ENCODE results near the gene PACSIN1. TPM values are rescaled to one million over a fixed set of nuclear protein-coding genes. Genes with fewer than 3 reads are reported as not detected.

The PACSIN1 gene
- total and polyA plus RNA-seq, 7 donors: 0.11 to 0.17 (median 0.11) TPM; not detected in 4

DNA sequence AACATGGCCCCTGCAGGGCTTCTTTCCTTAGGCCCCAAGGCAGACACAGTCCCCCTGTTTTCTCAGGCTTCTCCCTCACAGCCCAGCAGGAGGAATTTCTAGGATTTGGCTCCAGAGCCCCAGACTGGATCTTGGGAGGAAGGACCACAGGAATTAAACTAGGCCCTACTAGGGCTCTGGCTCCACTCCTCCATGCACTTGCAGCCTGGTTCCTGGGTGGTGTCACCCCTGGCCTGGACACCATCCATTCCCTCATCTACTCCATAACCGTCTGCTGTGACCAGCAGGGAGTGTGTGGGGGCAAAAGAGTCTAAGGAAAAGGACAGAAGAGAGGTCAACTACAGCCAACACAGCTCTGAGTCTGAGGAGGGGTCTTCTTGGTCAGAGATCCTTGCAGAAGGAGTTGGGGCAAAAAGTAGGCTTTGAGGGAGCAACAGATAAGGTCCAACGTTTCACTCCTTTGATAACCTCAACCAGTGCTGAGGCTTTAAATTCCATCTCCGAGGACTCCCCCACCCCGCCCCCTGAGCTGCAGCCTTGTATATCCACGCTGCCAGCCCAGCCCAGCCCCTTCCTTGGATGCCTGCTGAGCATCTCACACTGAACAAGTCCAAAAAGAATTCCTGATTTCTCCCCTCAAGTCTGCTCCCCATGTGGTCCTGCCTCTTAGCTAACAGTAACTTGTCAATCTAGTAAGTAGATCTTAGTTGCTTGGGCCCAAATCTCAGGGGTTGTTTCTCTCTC is 118.2 kb downstream of the PACSIN1 start:
- no peak for ATAC-seq
- intact Hi-C loops (cut with DNase I): no loop called here
- no peaks in the 10 kb centered on the region for H3K27me3 ChIP-seq (ENCODE audit: insufficient read depth in 3 of 3, low read length in 2 of 3)
- H3K4me3 ChIP-seq: no peak overlapping the region
- H3K4me1 ChIP-seq: peaks cover 3% of the 10 kb centered on the region
- H3K36me3 ChIP-seq (ENCODE audit: insufficient read depth in 1 of 2, low read depth in 1 of 2): peaks cover 0 to 22% of the 10 kb centered on the region in 2 donors
- TF ChIP-seq, protein P1, sequence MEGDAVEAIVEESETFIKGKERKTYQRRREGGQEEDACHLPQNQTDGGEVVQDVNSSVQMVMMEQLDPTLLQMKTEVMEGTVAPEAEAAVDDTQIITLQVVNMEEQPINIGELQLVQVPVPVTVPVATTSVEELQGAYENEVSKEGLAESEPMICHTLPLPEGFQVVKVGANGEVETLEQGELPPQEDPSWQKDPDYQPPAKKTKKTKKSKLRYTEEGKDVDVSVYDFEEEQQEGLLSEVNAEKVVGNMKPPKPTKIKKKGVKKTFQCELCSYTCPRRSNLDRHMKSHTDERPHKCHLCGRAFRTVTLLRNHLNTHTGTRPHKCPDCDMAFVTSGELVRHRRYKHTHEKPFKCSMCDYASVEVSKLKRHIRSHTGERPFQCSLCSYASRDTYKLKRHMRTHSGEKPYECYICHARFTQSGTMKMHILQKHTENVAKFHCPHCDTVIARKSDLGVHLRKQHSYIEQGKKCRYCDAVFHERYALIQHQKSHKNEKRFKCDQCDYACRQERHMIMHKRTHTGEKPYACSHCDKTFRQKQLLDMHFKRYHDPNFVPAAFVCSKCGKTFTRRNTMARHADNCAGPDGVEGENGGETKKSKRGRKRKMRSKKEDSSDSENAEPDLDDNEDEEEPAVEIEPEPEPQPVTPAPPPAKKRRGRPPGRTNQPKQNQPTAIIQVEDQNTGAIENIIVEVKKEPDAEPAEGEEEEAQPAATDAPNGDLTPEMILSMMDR (IDR thresholded peaks at IDR 0.05): no peak
- 77 to 82% (median 81%) methylated on average over 5 of the region's 5 CpGs for WGBS, 3 donors
- no peak for DNase-seq
- no peak overlapping the region for H3K27ac ChIP-seq
- no peaks in the 10 kb centered on the region for H3K9me3 ChIP-seq

DNA sequence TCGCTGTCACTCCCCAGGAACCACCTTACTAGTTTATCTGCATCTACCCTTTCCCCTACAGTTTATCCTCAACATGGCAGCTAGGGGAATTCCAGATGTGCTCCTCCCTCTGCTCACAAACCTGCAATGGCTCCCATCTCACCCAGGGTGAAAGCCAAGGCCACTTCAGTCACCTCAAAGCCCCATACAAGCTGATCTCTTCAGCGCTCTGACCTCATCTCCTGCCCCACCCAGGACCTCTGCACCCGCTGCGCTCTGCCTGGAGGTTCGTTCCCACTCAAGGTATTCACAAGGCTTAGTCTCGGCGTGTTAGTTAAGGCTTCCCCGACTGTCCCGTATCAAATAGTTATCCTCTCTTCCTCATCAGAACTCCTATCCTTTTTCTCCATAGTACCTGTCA is 118.8 kb downstream of the PACSIN1 start:
- intact Hi-C loops (cut with DNase I): no loop called here
- 95 to 96% (median 96%) methylated on average over 9 of the region's 9 CpGs for WGBS, 3 donors
- Histone ChIP-seq H3K9me3 (no peaks in the 10 kb centered on the region), H3K4me3 (no peak overlapping the region), H3K36me3 (ENCODE audit: insufficient read depth in 1 of 2, low read depth in 1 of 2) (peaks cover 0 to 29% of the 10 kb centered on the region in 2 donors), H3K27me3 (ENCODE audit: insufficient read depth in 3 of 3, low read length in 2 of 3) (no peaks in the 10 kb centered on the region), H3K27ac (no peak overlapping the region), H3K4me1 (peaks cover 3% of the 10 kb centered on the region)
- ATAC-seq: no peak
- TF ChIP-seq, protein P1 (IDR thresholded peaks at IDR 0.05): no peak
- DNase-seq: no peak

Other genes starting within 250 kb of the PACSIN1 start
- 100 to 1,000 TPM in 3 of 4 donors, 10 to 100 TPM in 1; 83.5 to 151 (median 128) TPM for gene HMGA1, start 229.2 kb upstream of the PACSIN1 start, total RNA-seq
- 100 to 1,000 TPM; 111 to 389 (median 205) TPM for gene HMGA1, start 229.2 kb upstream of the PACSIN1 start, polyA plus RNA-seq
- gene SMIM29, start 217.1 kb upstream of the PACSIN1 start, total RNA-seq: 10 to 100 TPM; 14.4 to 59.4 (median 31.5) TPM
- 100 to 1,000 TPM in 1 of 3 donors, 10 to 100 TPM in 2; 24.6 to 100 (median 44.1) TPM for gene SMIM29, start 217.1 kb upstream of the PACSIN1 start, polyA plus RNA-seq
- 10 to 100 TPM; 33.3 to 70.5 (median 50.6) TPM for gene NUDT3, start 73.4 kb upstream of the PACSIN1 start, total RNA-seq
- 10 to 100 TPM; 10.6 to 19.9 (median 17.9) TPM for gene NUDT3, start 73.4 kb upstream of the PACSIN1 start, polyA plus RNA-seq
- gene RPS10, start 40.0 kb upstream of the PACSIN1 start, total RNA-seq: 100 to 1,000 TPM; 601 to 836 (median 791) TPM
- gene RPS10, start 40.0 kb upstream of the PACSIN1 start, polyA plus RNA-seq: 1,000 to 10,000 TPM; 1,402 to 2,522 (median 1,825) TPM
- under 1 TPM in 2 of 4 donors, not detected in 2; 0.19 to 0.22 TPM for gene SPDEF, start 90.3 kb downstream of the PACSIN1 start, total RNA-seq
- under 1 TPM; 0.03 to 0.22 (median 0.21) TPM for gene SPDEF, start 90.3 kb downstream of the PACSIN1 start, polyA plus RNA-seq
- gene ILRUN, start 230.7 kb downstream of the PACSIN1 start, total RNA-seq: 100 to 1,000 TPM; 129 to 191 (median 176) TPM
- 100 to 1,000 TPM in 2 of 3 donors, 10 to 100 TPM in 1; 89.4 to 312 (median 131) TPM for gene ILRUN, start 230.7 kb downstream of the PACSIN1 start, polyA plus RNA-seq

Data from psoas muscle (tissue), 8 donors.